ENCODE measurements around the gene ADAM12.

DNA sequence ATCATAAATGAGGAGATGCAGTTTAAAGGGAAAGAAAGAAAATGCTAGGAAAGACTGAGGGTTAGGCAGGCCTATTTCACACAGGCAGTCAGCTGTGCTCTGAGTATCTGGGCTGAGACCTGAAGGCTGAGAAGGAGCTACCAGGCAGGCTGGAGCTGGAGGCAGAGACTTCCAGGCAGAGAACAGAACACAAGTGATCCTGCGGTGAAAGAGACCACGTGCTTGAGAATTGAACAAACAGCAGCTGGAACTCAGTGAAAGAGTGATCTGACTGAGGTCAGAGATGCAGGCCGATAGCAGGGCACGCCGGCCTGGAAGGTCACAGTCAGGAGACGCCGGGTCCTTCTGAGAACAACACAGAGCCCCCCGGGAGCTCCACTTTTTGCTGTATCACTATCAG, 147.8 kb downstream of the ADAM12 start:
- TF ChIP-seq CTCF (IDR thresholded peaks at IDR 0.05; ENCODE audit: borderline replicate concordance, extremely low read depth, low read length, poor library complexity, severe bottlenecking) (no peak), EZH2 (IDR thresholded peaks at IDR 0.05; ENCODE audit: borderline replicate concordance, low read depth, low read length, severe bottlenecking) (no peak)
